ENCODE measurements around the gene BCO2. TPM values are rescaled to one million over a fixed set of nuclear protein-coding genes. Genes with fewer than 3 reads are reported as not detected.

BCO2 gene
- total and polyA plus RNA-seq, 2 experiments from 2014 or later = 23.9 to 39.1 TPM

GRCh38 chr11:112129656-112130055 is 45.7 kb upstream of the BCO2 start:
- 92% methylated on average over 5 of the region's 5 CpGs for WGBS (ENCODE audit: low lambda C conversion rate, missing lambda C conversion rate)
- H3K4me1 ChIP-seq (ENCODE audit: insufficient read depth) = no peaks in the 10 kb centered on the region
- TF ChIP-seq EZH2phosphoT487 (IDR thresholded peaks at IDR 0.05; ENCODE audit: low read depth, severe bottlenecking, unreplicated experiment) (no peak), CTCF (IDR thresholded peaks at IDR 0.05; ENCODE audit: poor library complexity) (no peak), EZH2 (IDR thresholded peaks at IDR 0.05; ENCODE audit: borderline replicate concordance) (no peak)
- H3K27ac ChIP-seq = no peak overlapping the region
- no peaks in the 10 kb centered on the region for H3K36me3 ChIP-seq (replicated peaks; ENCODE audit: insufficient read depth, low read depth)
- no peak overlapping the region for H3K4me3 ChIP-seq
- no peaks in the 10 kb centered on the region for H3K9me2 ChIP-seq (replicated peaks; ENCODE audit: insufficient read depth)
- H2AFZ ChIP-seq = no peak overlapping the region
- no peaks in the 10 kb centered on the region for H4K20me1 ChIP-seq (ENCODE audit: insufficient read depth, poor library complexity, severe bottlenecking)
- no peak overlapping the region for H3K4me2 ChIP-seq
- no peaks in the 10 kb centered on the region for H3K9me3 ChIP-seq (ENCODE audit: low read depth)
- DNase-seq (ENCODE audit: low spot score) = no peak
- no peaks in the 10 kb centered on the region for H3K79me2 ChIP-seq
- H3K27me3 ChIP-seq = no peaks in the 10 kb centered on the region

GRCh38 chr11:112132737-112133136 is 42.6 kb upstream of the BCO2 start:
- no peak overlapping the region for H3K27ac ChIP-seq
- H3K4me3 ChIP-seq = no peak overlapping the region
- no peaks in the 10 kb centered on the region for H4K20me1 ChIP-seq (ENCODE audit: insufficient read depth, poor library complexity, severe bottlenecking)
- H3K36me3 ChIP-seq (replicated peaks; ENCODE audit: insufficient read depth, low read depth) = no peaks in the 10 kb centered on the region
- no peaks in the 10 kb centered on the region for H3K27me3 ChIP-seq
- no peaks in the 10 kb centered on the region for H3K4me1 ChIP-seq (ENCODE audit: insufficient read depth)
- no peak overlapping the region for H2AFZ ChIP-seq
- no peak for TF ChIP-seq EZH2 (IDR thresholded peaks at IDR 0.05; ENCODE audit: borderline replicate concordance)
- no peak for TF ChIP-seq EZH2phosphoT487 (IDR thresholded peaks at IDR 0.05; ENCODE audit: low read depth, severe bottlenecking, unreplicated experiment)
- TF ChIP-seq CTCF (IDR thresholded peaks at IDR 0.05; ENCODE audit: poor library complexity) = no peak
- WGBS (ENCODE audit: low lambda C conversion rate, missing lambda C conversion rate) = 79% methylated on average over 2 of the region's 2 CpGs
- no peaks in the 10 kb centered on the region for H3K9me3 ChIP-seq (ENCODE audit: low read depth)
- H3K4me2 ChIP-seq = no peak overlapping the region
- no peak for DNase-seq (ENCODE audit: low spot score)
- no peaks in the 10 kb centered on the region for H3K9me2 ChIP-seq (replicated peaks; ENCODE audit: insufficient read depth)
- H3K79me2 ChIP-seq = no peaks in the 10 kb centered on the region

GRCh38 chr11:112134473-112134872 is 40.8 kb upstream of the BCO2 start:
- no peak overlapping the region for H3K27ac ChIP-seq
- no peaks in the 10 kb centered on the region for H4K20me1 ChIP-seq (ENCODE audit: insufficient read depth, poor library complexity, severe bottlenecking)
- no peaks in the 10 kb centered on the region for H3K79me2 ChIP-seq
- DNase-seq (ENCODE audit: low spot score) = no peak
- TF ChIP-seq EZH2 (IDR thresholded peaks at IDR 0.05; ENCODE audit: borderline replicate concordance) (no peak), EZH2phosphoT487 (IDR thresholded peaks at IDR 0.05; ENCODE audit: low read depth, severe bottlenecking, unreplicated experiment) (no peak), CTCF (IDR thresholded peaks at IDR 0.05; ENCODE audit: poor library complexity) (no peak)
- no peaks in the 10 kb centered on the region for H3K9me2 ChIP-seq (replicated peaks; ENCODE audit: insufficient read depth)
- H2AFZ ChIP-seq = no peak overlapping the region
- H3K9me3 ChIP-seq (ENCODE audit: low read depth) = no peaks in the 10 kb centered on the region
- H3K36me3 ChIP-seq (replicated peaks; ENCODE audit: insufficient read depth, low read depth) = no peaks in the 10 kb centered on the region
- H3K27me3 ChIP-seq = no peaks in the 10 kb centered on the region
- WGBS (ENCODE audit: low lambda C conversion rate, missing lambda C conversion rate) = 59% methylated on average over 3 of the region's 4 CpGs
- H3K4me3 ChIP-seq = no peak overlapping the region
- no peak overlapping the region for H3K4me2 ChIP-seq
- no peaks in the 10 kb centered on the region for H3K4me1 ChIP-seq (ENCODE audit: insufficient read depth)

- H3K4me3 ChIP-seq = no peak overlapping the region
- no peaks in the 10 kb centered on the region for H4K20me1 ChIP-seq (ENCODE audit: insufficient read depth, poor library complexity, severe bottlenecking)
- no peaks in the 10 kb centered on the region for H3K4me1 ChIP-seq (ENCODE audit: insufficient read depth)
- no peaks in the 10 kb centered on the region for H3K79me2 ChIP-seq
- no peaks in the 10 kb centered on the region for H3K27me3 ChIP-seq
- no peaks in the 10 kb centered on the region for H3K9me3 ChIP-seq (ENCODE audit: low read depth)
- no peak overlapping the region for H3K4me2 ChIP-seq
- no peaks in the 10 kb centered on the region for H3K36me3 ChIP-seq (replicated peaks; ENCODE audit: insufficient read depth, low read depth)
- no peaks in the 10 kb centered on the region for H3K9me2 ChIP-seq (replicated peaks; ENCODE audit: insufficient read depth)
- no peak for DNase-seq (ENCODE audit: low spot score)
- H3K27ac ChIP-seq = no peak overlapping the region
- WGBS (ENCODE audit: low lambda C conversion rate, missing lambda C conversion rate) = 97% methylated on average over 3 of the region's 3 CpGs
- H2AFZ ChIP-seq = no peak overlapping the region
- TF ChIP-seq EZH2 (IDR thresholded peaks at IDR 0.05; ENCODE audit: borderline replicate concordance) = no peak
- no peak for TF ChIP-seq CTCF (IDR thresholded peaks at IDR 0.05; ENCODE audit: poor library complexity)
- no peak for TF ChIP-seq EZH2phosphoT487 (IDR thresholded peaks at IDR 0.05; ENCODE audit: low read depth, severe bottlenecking, unreplicated experiment)
Measured at GRCh38 chr11:112143597-112143996, 31.7 kb upstream of the BCO2 start.
